K562 (cell line): Measurements from ENCODE around the gene CRYBG2. TPM values are rescaled to one million over a fixed set of nuclear protein-coding genes. Genes with fewer than 3 reads are reported as not detected.

Experiments
- ASH1L ChIP-seq: fragments of 450-650 bp; IDR thresholded peaks from 2 replicates; pipeline ENCODE4 v1.6.1; 2018; ENCODE audit warnings: borderline replicate concordance, mild to moderate bottlenecking, low read depth; ENCODE audit not compliant: partially characterized antibody
- CCAR2 ChIP-seq: fragments of 200-400 bp; formaldehyde crosslinking; IDR thresholded peaks from 2 replicates; pipeline ENCODE4 v1.6.1; 2017; ENCODE audit warnings: mild to moderate bottlenecking, low read depth, low read length
- CHCHD3 ChIP-seq: fragments of 250-450 bp; sonication (Bioruptor Pico); IDR thresholded peaks from 2 replicates; pipeline ENCODE4 v2.1.2; 2022; ENCODE audit warnings: mild to moderate bottlenecking
- CREBBP ChIP-seq: IDR thresholded peaks from one replicate; pipeline ENCODE4 v1.6.1; 2012; ENCODE audit warnings: low read depth, mild to moderate bottlenecking, control low read depth, inconsistent platforms, low read length
- FOXJ3 ChIP-seq: sonication (generic); formaldehyde crosslinking; IDR thresholded peaks from 2 replicates; pipeline ENCODE4 v1.4.0; 2020; ENCODE audit warnings: mild to moderate bottlenecking, missing genetic modification reagents
- FOXM1 ChIP-seq, 2 experiments: fragments of 450-650 bp in 1 of 2; sonication (generic) in 1 of 2; formaldehyde crosslinking in 1 of 2; IDR thresholded peaks; 2 replicates each; pipeline versions ENCODE4 v1.6.1 to v1.9.0; 2017 to 2022; ENCODE audit warnings: low read depth in 2 of 2, mild to moderate bottlenecking in 2 of 2, missing genetic modification reagents in 1 of 2, moderate library complexity in 1 of 2
- HDAC2 ChIP-seq: fragments of 450-650 bp; IDR thresholded peaks from 2 replicates; pipeline ENCODE4 v1.6.1; 2016; ENCODE audit warnings: mild to moderate bottlenecking
- HDAC8 ChIP-seq: fragments of 450-650 bp; IDR thresholded peaks from 2 replicates; pipeline ENCODE4 v1.6.1; 2016; ENCODE audit warnings: mild to moderate bottlenecking, missing genetic modification characterization, moderate library complexity, missing compliant biosample characterization
- HLTF ChIP-seq: fragments of 450-650 bp; IDR thresholded peaks from 2 replicates; pipeline ENCODE4 v1.6.1; 2016
- KAT7 ChIP-seq: sonication (generic); formaldehyde crosslinking; IDR thresholded peaks from 2 replicates; pipeline ENCODE4 v1.8.0; 2022; ENCODE audit warnings: missing genetic modification reagents, mild to moderate bottlenecking, borderline replicate concordance
- MTA2 ChIP-seq: fragments of 450-650 bp; IDR thresholded peaks from 2 replicates; pipeline ENCODE4 v1.6.1; 2016; ENCODE audit warnings: low read depth
- MYBL2 ChIP-seq, 2 experiments: fragments of 450-650 bp in 1 of 2; sonication (generic) in 1 of 2; formaldehyde crosslinking in 1 of 2; IDR thresholded peaks; 2 replicates each; pipeline versions ENCODE4 v1.6.1 to v1.8.1; 2017 to 2022; ENCODE audit warnings: borderline replicate concordance in 1 of 2, inconsistent platforms in 1 of 2, low read depth in 1 of 2, mild to moderate bottlenecking in 1 of 2, missing genetic modification reagents in 1 of 2, moderate library complexity in 1 of 2
- NELFE ChIP-seq: IDR thresholded peaks from 2 replicates; pipeline ENCODE4 v1.6.1; 2011; ENCODE audit warnings: mild to moderate bottlenecking; ENCODE audit not compliant: insufficient read depth, insufficient read length
- PTBP1 ChIP-seq: fragments of 200-400 bp; formaldehyde crosslinking; IDR thresholded peaks from 2 replicates; pipeline ENCODE4 v1.6.1; 2017; ENCODE audit warnings: low read depth, low read length
- PTTG1 ChIP-seq: fragments of 450-650 bp; IDR thresholded peaks from 2 replicates; pipeline ENCODE4 v1.6.1; 2016; ENCODE audit warnings: low read depth, mild to moderate bottlenecking, missing genetic modification characterization, missing compliant biosample characterization
- RB1 ChIP-seq: fragments of 450-650 bp; IDR thresholded peaks from 2 replicates; pipeline ENCODE4 v1.6.1; 2017; ENCODE audit warnings: low read depth, mild to moderate bottlenecking
- RBM17 ChIP-seq: fragments of 200-400 bp; formaldehyde crosslinking; IDR thresholded peaks from 2 replicates; pipeline ENCODE4 v1.6.1; 2017; ENCODE audit warnings: low read depth, mild to moderate bottlenecking, low read length, borderline replicate concordance
- SAFB2 ChIP-seq: fragments of 200-400 bp; formaldehyde crosslinking; IDR thresholded peaks from 2 replicates; pipeline ENCODE4 v1.6.1; 2018; ENCODE audit warnings: borderline replicate concordance, low read length, low read depth, moderate library complexity; ENCODE audit not compliant: severe bottlenecking
- SMARCC2 ChIP-seq: fragments of 450-650 bp; IDR thresholded peaks from 2 replicates; pipeline ENCODE4 v1.6.1; 2017; ENCODE audit warnings: antibody characterized with exemption, moderate library complexity, mild to moderate bottlenecking, low read depth
- TAF7 ChIP-seq: fragments of 450-650 bp; IDR thresholded peaks from 2 replicates; pipeline ENCODE4 v1.6.1; 2016; ENCODE audit warnings: missing genetic modification characterization, missing compliant biosample characterization
- TRIM28 ChIP-seq: fragments of 450-650 bp; IDR thresholded peaks from 2 replicates; pipeline ENCODE4 v1.6.1; 2017
- ZNF134 ChIP-seq: fragments of 250-450 bp; sonication (Bioruptor Pico); conservative IDR thresholded peaks from 2 replicates; pipeline ENCODE4 v1.4.0; 2020
- ZNF3 ChIP-seq: fragments of 250-450 bp; sonication (Bioruptor Pico); IDR thresholded peaks from 2 replicates; pipeline ENCODE4 v1.5.0; 2021; ENCODE audit warnings: mild to moderate bottlenecking, moderate library complexity
- ZNF444 ChIP-seq: fragments of 250-450 bp; sonication (Bioruptor Pico); IDR thresholded peaks from 2 replicates; pipeline ENCODE4 v1.4.0; 2020; ENCODE audit warnings: mild to moderate bottlenecking, moderate library complexity
- polyA plus RNA-seq, 8 experiments: library from polyadenylated mRNA; depleted of rRNA in 4 of 8; stranded (reverse) in 5 of 8; unstranded in 3 of 8; fragments of >200 nt; fragmentation: Nextera tagmentation in 2 of 8; fragmentation: Illumina TruSeq in 1 of 8; extraction: Ambion mirVana in 2 of 8; extraction: Trizol in 1 of 8; gene quantifications; 2 replicates each; pipeline versions ENCODE4 v1.2.1 to v1.2.3, GENCODE V29; 2011 to 2014; ENCODE audit warnings: inconsistent platforms in 1 of 8, missing spikeins in 1 of 8
- total RNA-seq, 7 experiments: library from RNA; depleted of rRNA in 6 of 7; stranded (reverse); fragments of >200 nt in 6 of 7; fragmentation: Illumina TruSeq in 2 of 7; extraction: Trizol in 2 of 7; gene quantifications; 2 replicates each; pipeline versions ENCODE4 v1.2.1 to v1.2.3, GENCODE V29; 2011 to 2021; ENCODE audit warnings: low replicate concordance in 1 of 7
- TF ChIP-seq, protein P1 (sequence below): fragments of 250-450 bp; sonication (Bioruptor Pico); IDR thresholded peaks from 2 replicates; pipeline ENCODE4 v1.4.0; 2020; ENCODE audit warnings: mild to moderate bottlenecking, moderate library complexity
- TF ChIP-seq, protein P2 (sequence below): fragments of 250-450 bp; sonication (Bioruptor Pico); IDR thresholded peaks from 2 replicates; pipeline ENCODE4 v1.5.0; 2021

CRYBG2 gene
- total and polyA plus RNA-seq, 9 of the 15 experiments (the other 6 are each of a cell fraction or from before 2014, with no cell fraction given), result 0.39 to 8.5 (median 3.7) TPM

DNA sequence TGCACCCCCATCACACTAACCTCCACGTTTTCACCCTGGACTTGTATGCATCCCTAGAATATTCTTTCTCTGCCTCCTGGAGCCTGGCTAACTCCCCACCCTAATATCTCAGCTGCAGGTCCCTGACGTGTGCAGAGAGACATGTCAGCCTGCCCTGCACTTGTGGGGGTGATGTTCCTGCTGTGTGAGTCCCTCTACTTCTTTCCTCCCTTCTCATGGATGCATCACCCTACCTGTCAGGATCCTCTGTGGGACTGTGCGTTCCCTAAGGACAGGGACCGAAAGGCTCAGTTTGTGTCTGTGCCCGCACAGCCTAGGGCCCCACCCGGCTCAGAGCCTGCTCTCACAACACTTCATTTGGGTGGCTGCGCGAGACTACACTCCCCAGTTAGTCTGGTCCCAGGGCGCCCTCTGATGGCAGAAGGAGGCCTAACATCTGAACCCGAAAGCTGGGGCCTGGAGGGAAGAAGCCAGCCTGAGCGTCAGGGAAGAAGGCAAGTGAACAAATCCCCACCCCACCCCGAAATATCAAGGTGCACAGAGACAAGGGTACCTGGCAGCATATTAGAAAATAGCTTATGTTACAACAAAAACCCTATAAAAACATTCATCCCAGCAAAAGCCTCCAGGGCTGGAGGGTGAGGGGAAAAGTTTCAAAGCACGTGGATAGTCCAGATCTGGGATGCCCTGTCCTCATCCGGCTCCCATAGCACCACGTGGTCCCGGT lies 32.5 kb downstream of the CRYBG2 start (continued):
- TF ChIP-seq HLTF, result no peak
- TF ChIP-seq TAF7 (tag), result no peak
- TF ChIP-seq FOXM1 (IDR thresholded peaks at IDR 0.05; ENCODE audit: low read depth), result 0 out of 2 replicates have a peak, but pooled peaks have one; percentile 40
- TF ChIP-seq FOXM1 (CRISPR knock-in tag; IDR thresholded peaks at IDR 0.05; ENCODE audit: low read depth), result 0 out of 2 replicates have a peak, but pooled peaks have one; percentile 32
- no peak for TF ChIP-seq NELFE
- TF ChIP-seq, protein P1, sequence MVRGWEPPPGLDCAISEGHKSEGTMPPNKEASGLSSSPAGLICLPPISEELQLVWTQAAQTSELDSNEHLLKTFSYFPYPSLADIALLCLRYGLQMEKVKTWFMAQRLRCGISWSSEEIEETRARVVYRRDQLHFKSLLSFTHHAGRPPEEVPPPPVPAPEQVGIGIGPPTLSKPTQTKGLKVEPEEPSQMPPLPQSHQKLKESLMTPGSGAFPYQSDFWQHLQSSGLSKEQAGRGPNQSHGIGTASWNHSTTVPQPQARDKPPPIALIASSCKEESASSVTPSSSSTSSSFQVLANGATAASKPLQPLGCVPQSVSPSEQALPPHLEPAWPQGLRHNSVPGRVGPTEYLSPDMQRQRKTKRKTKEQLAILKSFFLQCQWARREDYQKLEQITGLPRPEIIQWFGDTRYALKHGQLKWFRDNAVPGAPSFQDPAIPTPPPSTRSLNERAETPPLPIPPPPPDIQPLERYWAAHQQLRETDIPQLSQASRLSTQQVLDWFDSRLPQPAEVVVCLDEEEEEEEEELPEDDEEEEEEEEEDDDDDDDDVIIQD, result no peak
- no peak for TF ChIP-seq MYBL2 (IDR thresholded peaks at IDR 0.05; ENCODE audit: low read depth)
- TF ChIP-seq MYBL2 (CRISPR knock-in tag; IDR thresholded peaks at IDR 0.05; ENCODE audit: borderline replicate concordance), result no peak
- no peak for TF ChIP-seq ASH1L
- TF ChIP-seq PTBP1, result no peak
- no peak for TF ChIP-seq ZNF3 (CRISPR knock-in tag)
- 0 out of 2 replicates have a peak, but pooled peaks have one; percentile 82 for TF ChIP-seq CCAR2
- TF ChIP-seq ZNF134 (CRISPR knock-in tag), result no peak
- TF ChIP-seq PTTG1 (tag), result no peak
- no peak for TF ChIP-seq HDAC8 (tag)
- no peak for TF ChIP-seq FOXJ3
- TF ChIP-seq SMARCC2, result no peak
- no peak for TF ChIP-seq SAFB2
- TF ChIP-seq TRIM28, result no peak
- no peak for TF ChIP-seq CHCHD3 (CRISPR knock-in tag)
- no peak for TF ChIP-seq RBM17
- no peak for TF ChIP-seq ZNF444
- TF ChIP-seq, protein P2, sequence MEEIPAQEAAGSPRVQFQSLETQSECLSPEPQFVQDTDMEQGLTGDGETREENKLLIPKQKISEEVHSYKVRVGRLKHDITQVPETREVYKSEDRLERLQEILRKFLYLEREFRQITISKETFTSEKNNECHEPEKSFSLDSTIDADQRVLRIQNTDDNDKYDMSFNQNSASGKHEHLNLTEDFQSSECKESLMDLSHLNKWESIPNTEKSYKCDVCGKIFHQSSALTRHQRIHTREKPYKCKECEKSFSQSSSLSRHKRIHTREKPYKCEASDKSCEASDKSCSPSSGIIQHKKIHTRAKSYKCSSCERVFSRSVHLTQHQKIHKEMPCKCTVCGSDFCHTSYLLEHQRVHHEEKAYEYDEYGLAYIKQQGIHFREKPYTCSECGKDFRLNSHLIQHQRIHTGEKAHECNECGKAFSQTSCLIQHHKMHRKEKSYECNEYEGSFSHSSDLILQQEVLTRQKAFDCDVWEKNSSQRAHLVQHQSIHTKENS, result no peak
- no peak for TF ChIP-seq KAT7
- no peak for TF ChIP-seq HDAC2
- peak; percentile 71; the same call in 1 of the 2 replicates for TF ChIP-seq RB1
- no peak for TF ChIP-seq MTA2
- TF ChIP-seq CREBBP, result no peak
